DMS153 (cell line): Measurements from ENCODE around the gene CEP295NL.

Experiments
- DNase-seq: peaks from one replicate; lab custom pipeline; 2025; lab: John Stamatoyannopoulos, UW

CEP295NL gene

GRCh38 chr17:78864117-78864516 is 38.9 kb downstream of the CEP295NL start:
- no peak for DNase-seq

- DNase-seq: peak; percentile 37
These were observed 40.7 kb downstream of the CEP295NL start for GRCh38 chr17:78862073-78863023.

GRCh38 chr17:78861229-78861628 is 41.8 kb downstream of the CEP295NL start:
- DNase-seq: no peak

GRCh38 chr17:78859051-78859450 is 44.0 kb downstream of the CEP295NL start:
- no peak for DNase-seq

GRCh38 chr17:78857266-78857665 is 45.7 kb downstream of the CEP295NL start:
- DNase-seq: no peak

- DNase-seq: no peak
These were observed 47.3 kb downstream of the CEP295NL start for GRCh38 chr17:78855561-78856165.

- no peak for DNase-seq
These were observed 48.5 kb downstream of the CEP295NL start for GRCh38 chr17:78854508-78854907.

GRCh38 chr17:78853926-78854394 is 49.0 kb downstream of the CEP295NL start:
- DNase-seq: peak; percentile 10

- no peak for DNase-seq
These were observed 50.3 kb downstream of the CEP295NL start for GRCh38 chr17:78852709-78853121.

- no peak for DNase-seq
These were observed 54.0 kb downstream of the CEP295NL start for GRCh38 chr17:78849026-78849425.

- no peak for DNase-seq
These were observed 55.9 kb downstream of the CEP295NL start for GRCh38 chr17:78847052-78847451.

- no peak for DNase-seq
These were observed 58.5 kb downstream of the CEP295NL start for GRCh38 chr17:78844301-78845005.

- DNase-seq: peak; percentile 55
These were observed 60.0 kb downstream of the CEP295NL start for GRCh38 chr17:78842881-78843565.

GRCh38 chr17:78840780-78841611 is 62.0 kb downstream of the CEP295NL start, which contains the start of gene USP36:
USP36 (minus strand) TSS chr17:78840814; CDS start chr17:78836363, 4,451 bp downstream.
- peak; percentile 98 for DNase-seq
